Sigmoid colon (tissue), 7 donors: ENCODE results near the gene MYO9A. TPM values are rescaled to one million over a fixed set of nuclear protein-coding genes. Genes with fewer than 3 reads are reported as not detected.

ENCODE experiments used
- DNase-seq: peaks from one replicate; pipeline ENCODE4 v3.0.0-alpha.2; 2019
- H3K27ac ChIP-seq, 4 donors: fragments of 200-600 bp; sonication (generic); one replicate each; pipeline ENCODE4 v1.5.1; 2016 to 2019; ENCODE audit warnings: mild to moderate bottlenecking in 1 of 4
- H3K27me3 ChIP-seq, 3 donors: fragments of 200-600 bp; sonication (generic); one replicate each; pipeline ENCODE4 v1.5.1; 2019; ENCODE audit warnings: mild to moderate bottlenecking in 1 of 3
- H3K36me3 ChIP-seq, 4 donors: fragments of 200-600 bp; sonication (generic); one replicate each; pipeline ENCODE4 v1.5.1; 2016 to 2019
- H3K4me1 ChIP-seq, 4 donors: fragments of 200-600 bp; sonication (generic); one replicate each; pipeline ENCODE4 v1.5.1; 2017 to 2019
- H3K4me3 ChIP-seq, 4 donors: fragments of 200-600 bp; sonication (generic); one replicate each; pipeline ENCODE4 v1.5.1; 2017 to 2019; ENCODE audit warnings: mild to moderate bottlenecking in 2 of 4, moderate library complexity in 1 of 4
- H3K9me3 ChIP-seq, 4 donors: fragments of 200-600 bp in 3 of 4; sonication (generic) in 3 of 4; one replicate each; pipeline versions ENCODE4 v1.5.1 to v1.6.1; 2013 to 2019
- EP300 ChIP-seq, 4 donors: sonication (generic); formaldehyde crosslinking; IDR thresholded peaks; one replicate each; pipeline ENCODE4 v1.6.1; 2017; ENCODE audit warnings: antibody characterized with exemption in 4 of 4
- POLR2A ChIP-seq, 2 donors: fragments of 450-650 bp; IDR thresholded peaks; one replicate each; pipeline ENCODE4 v1.6.1; 2016; ENCODE audit warnings: antibody characterized with exemption in 2 of 2, mild to moderate bottlenecking in 2 of 2, moderate library complexity in 2 of 2
- POLR2AphosphoS5 ChIP-seq, 4 donors: sonication (generic); formaldehyde crosslinking; IDR thresholded peaks; one replicate each; pipeline ENCODE4 v1.6.1; 2017; ENCODE audit warnings: antibody characterized with exemption in 4 of 4
- WGBS, 2 donors: extraction: QIAGEN DNeasy Blood & Tissue Kit; methylation state at CpG; one replicate each; pipeline ENCODE4 v1.1.7; 2013; 5-methylcytosine and 5-hydroxymethylcytosine counted together
- intact Hi-C: fragments of 100-400 bp; cut with DNase I; formaldehyde crosslinking; loops from one replicate; pipeline ENCODE4 v1.15.1; 2023
- polyA plus RNA-seq, 3 donors: library from polyadenylated mRNA; stranded (reverse); fragments of 200-250 nt; gene quantifications; one replicate each; pipeline ENCODE4 v1.2.3, GENCODE V29; 2013
- total RNA-seq, 4 donors: library from RNA; depleted of rRNA; stranded (reverse); fragments of >200 nt; gene quantifications; one replicate each; pipeline ENCODE4 v1.1.0, GENCODE V29; 2016
- TF ChIP-seq, protein P1 (sequence below), 4 experiments: fragments of 450-650 bp in 3 of 4; fragments of 200-600 bp in 1 of 4; IDR thresholded peaks; one replicate each; pipeline ENCODE4 v1.5.1; 2016 to 2019; ENCODE audit warnings: antibody characterized with exemption in 4 of 4, mild to moderate bottlenecking in 3 of 4, moderate library complexity in 2 of 4
- donor health status: healthy with polysubstance abuse.
- donor health status: Bipolar disorder and iron deficiency.
- donor health status: healthy.

Gene MYO9A
- total and polyA plus RNA-seq, 7 donors = 3.0 to 80.0 (median 55.8) TPM

DNA sequence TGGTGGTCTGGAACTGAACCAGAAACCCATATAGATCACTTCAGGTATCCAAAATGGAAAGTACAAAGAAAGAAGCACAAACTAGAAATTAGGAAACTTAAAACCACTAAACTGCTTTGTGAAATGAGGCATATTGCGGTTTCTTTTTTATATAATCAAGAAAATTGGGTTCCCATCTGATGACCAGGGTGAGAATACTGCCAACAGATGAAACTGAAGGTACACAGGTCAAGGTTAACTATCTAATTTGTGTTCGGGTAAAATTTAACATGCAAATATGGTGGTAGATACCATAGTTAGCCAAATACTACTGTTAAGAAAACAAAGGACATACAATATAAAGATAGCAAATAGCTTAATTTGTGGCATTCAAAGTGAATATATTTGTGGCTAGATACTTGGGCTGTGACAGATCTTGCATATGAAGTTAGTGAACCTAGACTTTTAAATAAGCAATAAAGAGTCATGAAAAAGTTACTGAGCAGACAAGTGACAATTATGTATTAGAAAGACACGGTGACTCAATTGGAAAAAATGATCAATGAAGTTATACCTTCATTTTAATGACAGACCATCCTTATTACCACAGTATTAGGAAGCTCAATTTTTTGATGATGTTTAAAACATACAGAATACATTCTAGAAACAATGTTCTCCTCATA is 180.2 kb downstream of the MYO9A start:
- Histone ChIP-seq H3K27ac (no peak overlapping the region), H3K4me3 (no peak overlapping the region), H3K27me3 (no peaks in the 10 kb centered on the region), H3K36me3 (peaks cover 0 to 49% (median 2%) of the 10 kb centered on the region in 4 donors), H3K4me1 (no peaks in the 10 kb centered on the region), H3K9me3 (no peaks in the 10 kb centered on the region)
- 89 to 91% methylated on average over 3 of the region's 3 CpGs for WGBS, 2 donors
- TF ChIP-seq POLR2A (IDR thresholded peaks at IDR 0.05) (no peak), EP300 (IDR thresholded peaks at IDR 0.05) (no peak), POLR2AphosphoS5 (IDR thresholded peaks at IDR 0.05) (no peak)
- TF ChIP-seq, protein P1, sequence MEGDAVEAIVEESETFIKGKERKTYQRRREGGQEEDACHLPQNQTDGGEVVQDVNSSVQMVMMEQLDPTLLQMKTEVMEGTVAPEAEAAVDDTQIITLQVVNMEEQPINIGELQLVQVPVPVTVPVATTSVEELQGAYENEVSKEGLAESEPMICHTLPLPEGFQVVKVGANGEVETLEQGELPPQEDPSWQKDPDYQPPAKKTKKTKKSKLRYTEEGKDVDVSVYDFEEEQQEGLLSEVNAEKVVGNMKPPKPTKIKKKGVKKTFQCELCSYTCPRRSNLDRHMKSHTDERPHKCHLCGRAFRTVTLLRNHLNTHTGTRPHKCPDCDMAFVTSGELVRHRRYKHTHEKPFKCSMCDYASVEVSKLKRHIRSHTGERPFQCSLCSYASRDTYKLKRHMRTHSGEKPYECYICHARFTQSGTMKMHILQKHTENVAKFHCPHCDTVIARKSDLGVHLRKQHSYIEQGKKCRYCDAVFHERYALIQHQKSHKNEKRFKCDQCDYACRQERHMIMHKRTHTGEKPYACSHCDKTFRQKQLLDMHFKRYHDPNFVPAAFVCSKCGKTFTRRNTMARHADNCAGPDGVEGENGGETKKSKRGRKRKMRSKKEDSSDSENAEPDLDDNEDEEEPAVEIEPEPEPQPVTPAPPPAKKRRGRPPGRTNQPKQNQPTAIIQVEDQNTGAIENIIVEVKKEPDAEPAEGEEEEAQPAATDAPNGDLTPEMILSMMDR (IDR thresholded peaks at IDR 0.05) = no peak
- intact Hi-C loops = no loop called here
- DNase-seq = no peak

DNA sequence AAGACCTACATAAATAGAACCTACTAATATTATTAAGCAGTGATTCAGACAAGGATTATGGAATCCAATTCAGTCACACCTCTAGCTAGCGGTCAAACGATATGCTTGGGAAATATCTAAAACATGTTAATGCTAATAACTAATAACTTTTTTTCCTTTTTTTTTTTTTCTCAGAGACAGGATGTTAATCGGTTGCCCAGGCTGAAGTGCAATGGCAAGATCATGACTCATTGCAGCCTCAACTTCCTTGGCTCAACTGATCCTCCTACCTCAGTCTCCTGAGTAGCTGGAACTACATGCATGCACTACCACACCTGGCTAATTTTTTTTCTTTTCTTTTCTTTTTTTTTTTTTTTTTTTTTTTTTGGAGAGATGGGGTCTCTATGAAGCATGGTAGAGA is 183.5 kb downstream of the MYO9A start:
- 81 to 83% methylated on average over 3 of the region's 3 CpGs for WGBS, 2 donors
- Histone ChIP-seq H3K9me3 (peaks cover 0 to 9% (median 2%) of the 10 kb centered on the region in 4 donors), H3K27me3 (no peaks in the 10 kb centered on the region), H3K4me3 (no peak overlapping the region), H3K4me1 (no peaks in the 10 kb centered on the region), H3K36me3 (peaks cover 0 to 77% (median 18%) of the 10 kb centered on the region in 4 donors), H3K27ac (no peak overlapping the region)
- TF ChIP-seq POLR2AphosphoS5 (IDR thresholded peaks at IDR 0.05) (no peak), POLR2A (IDR thresholded peaks at IDR 0.05) (no peak), EP300 (IDR thresholded peaks at IDR 0.05) (no peak)
- TF ChIP-seq, protein P1 (IDR thresholded peaks at IDR 0.05) = no peak
- intact Hi-C loops = no loop called here
- no peak for DNase-seq

DNA sequence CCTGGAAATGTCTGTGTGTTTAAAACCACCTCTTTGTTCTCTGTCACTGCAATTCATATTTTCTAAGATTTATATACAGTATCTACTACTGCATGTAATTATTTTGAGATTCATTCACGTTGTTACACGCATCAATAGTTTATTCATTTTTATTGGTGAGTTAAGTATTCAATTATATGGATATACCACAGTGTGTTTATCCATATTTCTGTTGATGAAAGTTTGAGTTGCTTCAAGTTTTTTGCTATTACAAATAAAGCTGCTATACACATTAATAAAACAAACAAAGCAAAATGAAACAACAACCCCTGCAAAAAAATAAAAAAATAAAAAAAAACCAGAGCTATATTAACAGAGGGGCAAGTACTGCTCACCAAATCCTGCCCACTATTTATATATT is 185.3 kb downstream of the MYO9A start:
- intact Hi-C loops = no loop called here
- 93 to 98% methylated on average over 2 of the region's 2 CpGs for WGBS, 2 donors
- TF ChIP-seq POLR2A (IDR thresholded peaks at IDR 0.05) (no peak), EP300 (IDR thresholded peaks at IDR 0.05) (no peak), POLR2AphosphoS5 (IDR thresholded peaks at IDR 0.05) (no peak)
- TF ChIP-seq, protein P1 (IDR thresholded peaks at IDR 0.05) = no peak
- Histone ChIP-seq H3K4me1 (no peaks in the 10 kb centered on the region), H3K36me3 (peaks cover 0 to 70% (median 18%) of the 10 kb centered on the region in 4 donors), H3K27ac (no peak overlapping the region), H3K4me3 (no peak overlapping the region), H3K27me3 (no peaks in the 10 kb centered on the region), H3K9me3 (peaks cover 0 to 9% (median 2%) of the 10 kb centered on the region in 4 donors)
- DNase-seq = no peak

DNA sequence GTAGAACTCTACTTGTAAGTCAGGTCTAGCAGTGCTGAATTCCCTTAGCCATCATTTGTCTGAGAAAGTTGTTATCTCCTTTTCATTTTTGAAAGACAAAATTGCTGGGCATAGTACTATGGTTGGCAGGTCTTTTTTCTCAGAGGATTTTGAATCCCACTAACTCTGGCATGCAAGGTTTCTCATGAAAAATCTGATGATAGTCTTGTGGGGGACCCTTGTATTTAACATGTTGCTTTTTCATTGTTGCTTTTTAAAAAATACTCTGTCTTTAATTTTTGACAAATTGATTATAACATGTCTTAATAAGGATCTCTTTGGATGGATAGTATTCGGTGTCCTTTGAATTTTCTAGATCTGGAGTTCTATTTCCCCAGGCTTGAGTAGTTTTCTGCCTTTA is 186.7 kb downstream of the MYO9A start:
- peaks cover 0 to 9% (median 2%) of the 10 kb centered on the region in 4 donors for H3K9me3 ChIP-seq
- no peak overlapping the region for H3K4me3 ChIP-seq
- no peak overlapping the region for H3K27ac ChIP-seq
- no peaks in the 10 kb centered on the region for H3K4me1 ChIP-seq
- peaks cover 0 to 59% (median 18%) of the 10 kb centered on the region in 4 donors for H3K36me3 ChIP-seq
- DNase-seq = no peak
- intact Hi-C loops = no loop called here
- TF ChIP-seq POLR2AphosphoS5 (IDR thresholded peaks at IDR 0.05) (no peak), POLR2A (IDR thresholded peaks at IDR 0.05) (no peak), EP300 (IDR thresholded peaks at IDR 0.05) (no peak)
- TF ChIP-seq, protein P1 (IDR thresholded peaks at IDR 0.05) = no peak
- H3K27me3 ChIP-seq = no peaks in the 10 kb centered on the region
- WGBS, 2 donors = 96 to 100% methylated on average over 1 of the region's 1 CpG
